Gastroesophageal sphincter (tissue), 3 donors: ENCODE data around the gene HINFP.

Experiments used
- EP300 ChIP-seq: sonication (generic); formaldehyde crosslinking; IDR thresholded peaks from one replicate; pipeline ENCODE4 v1.6.1; 2017; ENCODE audit warnings: antibody characterized with exemption, mild to moderate bottlenecking
- TF ChIP-seq, protein P1 (sequence below), 4 experiments: fragments of 200-600 bp in 2 of 4; fragments of 450-650 bp in 2 of 4; sonication (generic) in 1 of 4; IDR thresholded peaks; one replicate each; pipeline ENCODE4 v1.5.1; 2017 to 2019; ENCODE audit warnings: antibody characterized with exemption in 4 of 4, mild to moderate bottlenecking in 2 of 4, moderate library complexity in 2 of 4

GRCh38 chr11:119126675-119127268 lies 5.4 kb downstream of the HINFP start:
- TF ChIP-seq, protein P1, sequence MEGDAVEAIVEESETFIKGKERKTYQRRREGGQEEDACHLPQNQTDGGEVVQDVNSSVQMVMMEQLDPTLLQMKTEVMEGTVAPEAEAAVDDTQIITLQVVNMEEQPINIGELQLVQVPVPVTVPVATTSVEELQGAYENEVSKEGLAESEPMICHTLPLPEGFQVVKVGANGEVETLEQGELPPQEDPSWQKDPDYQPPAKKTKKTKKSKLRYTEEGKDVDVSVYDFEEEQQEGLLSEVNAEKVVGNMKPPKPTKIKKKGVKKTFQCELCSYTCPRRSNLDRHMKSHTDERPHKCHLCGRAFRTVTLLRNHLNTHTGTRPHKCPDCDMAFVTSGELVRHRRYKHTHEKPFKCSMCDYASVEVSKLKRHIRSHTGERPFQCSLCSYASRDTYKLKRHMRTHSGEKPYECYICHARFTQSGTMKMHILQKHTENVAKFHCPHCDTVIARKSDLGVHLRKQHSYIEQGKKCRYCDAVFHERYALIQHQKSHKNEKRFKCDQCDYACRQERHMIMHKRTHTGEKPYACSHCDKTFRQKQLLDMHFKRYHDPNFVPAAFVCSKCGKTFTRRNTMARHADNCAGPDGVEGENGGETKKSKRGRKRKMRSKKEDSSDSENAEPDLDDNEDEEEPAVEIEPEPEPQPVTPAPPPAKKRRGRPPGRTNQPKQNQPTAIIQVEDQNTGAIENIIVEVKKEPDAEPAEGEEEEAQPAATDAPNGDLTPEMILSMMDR (IDR thresholded peaks at IDR 0.05): no peak
- TF ChIP-seq EP300: no peak
